IMR-90 (cell line): ENCODE results near the gene PRR33. TPM values are rescaled to one million over a fixed set of nuclear protein-coding genes. Genes with fewer than 3 reads are reported as not detected.

ENCODE experiments used
- ATAC-seq: fragments of 200-7000 bp; cut with Tn5 transposase; 2 replicates; pipeline ENCODE4 v1.9.1; 2020; ENCODE audit warnings: low read depth, mild to moderate bottlenecking, moderate library complexity
- BruUV-seq: library from RNA; stranded (reverse); fragments of 400-500 nt; replicated peaks from 2 replicates; lab custom pipeline; 2021; lab: Mats Ljungman, UMichigan
- CTCF ChIA-PET: fragments of 300-600 bp; formaldehyde crosslinking; extraction: SDS; loops from one replicate; lab custom pipeline; 2021; ENCODE audit warnings: antibody characterized with exemption; lab: Yijun Ruan, JAX
- POLR2A ChIA-PET: fragments of 300-600 bp; sonication (Branson Sonifier 250); formaldehyde crosslinking; loops from one replicate; lab custom pipeline; 2022; ENCODE audit warnings: antibody characterized with exemption; ENCODE audit not compliant: unreplicated experiment; lab: Charles Lee
- DNase-seq: peaks from one replicate; pipeline ENCODE4 v3.0.0; 2013
- H2AFZ ChIP-seq: replicated peaks from 2 replicates; pipeline ENCODE3; 2013; ENCODE audit warnings: low read length, mild to moderate bottlenecking; ENCODE audit not compliant: poor library complexity
- H2AK5ac ChIP-seq: 2 replicates; pipeline ENCODE4 v1.6.1; 2013; ENCODE audit warnings: low read depth, low read length, inconsistent platforms
- H2AK9ac ChIP-seq: replicated peaks from 2 replicates; pipeline ENCODE3; 2013; ENCODE audit warnings: mild to moderate bottlenecking, low read depth, low read length, moderate library complexity; ENCODE audit not compliant: poor library complexity
- H2BK120ac ChIP-seq: 2 replicates; pipeline ENCODE4 v1.6.1; 2013; ENCODE audit warnings: low read depth, low read length, inconsistent platforms
- H2BK15ac ChIP-seq: 3 replicates; pipeline ENCODE4 v1.6.1; 2013; ENCODE audit warnings: low read depth, low read length, inconsistent platforms
- H2BK20ac ChIP-seq: 2 replicates; pipeline ENCODE4 v1.6.1; 2013; ENCODE audit warnings: low read depth, mild to moderate bottlenecking, inconsistent platforms, low read length, moderate library complexity
- H2BK5ac ChIP-seq: 2 replicates; pipeline ENCODE4 v1.6.1; 2013; ENCODE audit warnings: mild to moderate bottlenecking, low read depth, low read length, inconsistent platforms; ENCODE audit not compliant: poor library complexity, severe bottlenecking
- H3K14ac ChIP-seq: replicated peaks from 2 replicates; pipeline ENCODE4 v1.6.1; 2013; ENCODE audit warnings: low read depth, low read length, inconsistent platforms
- H3K18ac ChIP-seq: 2 replicates; pipeline ENCODE4 v1.6.1; 2013; ENCODE audit warnings: low read depth, low read length, control low read depth
- H3K23ac ChIP-seq: 2 replicates; pipeline ENCODE4 v1.6.1; 2013; ENCODE audit warnings: low read depth, low read length, inconsistent platforms
- H3K27ac ChIP-seq: 2 replicates; pipeline ENCODE4 v1.5.1; 2013; ENCODE audit warnings: mild to moderate bottlenecking, control low read depth, low read length; ENCODE audit not compliant: insufficient read depth
- H3K27me3 ChIP-seq: 2 replicates; pipeline ENCODE4 v1.6.1; 2013; ENCODE audit warnings: low read length; ENCODE audit not compliant: control insufficient read depth, insufficient read depth
- H3K36me3 ChIP-seq: 2 replicates; pipeline ENCODE4 v1.6.1; 2013; ENCODE audit warnings: low read length, mixed read lengths; ENCODE audit not compliant: control insufficient read depth, insufficient read depth
- H3K4ac ChIP-seq: 2 replicates; pipeline ENCODE4 v1.6.1; 2013; ENCODE audit warnings: low read depth, low read length, inconsistent platforms
- H3K4me1 ChIP-seq: 2 replicates; pipeline ENCODE4 v1.6.1; 2013; ENCODE audit warnings: low read length, mixed read lengths; ENCODE audit not compliant: control insufficient read depth, insufficient read depth
- H3K4me2 ChIP-seq: 2 replicates; pipeline ENCODE4 v1.6.1; 2013; ENCODE audit warnings: low read depth, mild to moderate bottlenecking, control low read depth, low read length, moderate library complexity
- H3K4me3 ChIP-seq: 2 replicates; pipeline ENCODE4 v1.5.1; 2013; ENCODE audit warnings: low read depth, mild to moderate bottlenecking, control low read depth, low read length, moderate library complexity; ENCODE audit not compliant: insufficient read depth
- H3K56ac ChIP-seq: 2 replicates; pipeline ENCODE4 v1.6.1; 2013; ENCODE audit warnings: low read length, inconsistent platforms; ENCODE audit not compliant: insufficient read depth; ENCODE audit errors: extremely low read depth
- H3K79me1 ChIP-seq, 2 experiments: 2 replicates each; pipeline ENCODE4 v1.6.1; 2013; ENCODE audit warnings: low read length in 2 of 2, inconsistent platforms in 1 of 2, low read depth in 1 of 2
- H3K9ac ChIP-seq: 2 replicates; pipeline ENCODE4 v1.6.1; 2013; ENCODE audit warnings: low read depth, low read length, control low read depth
- H3K9me1 ChIP-seq: 2 replicates; pipeline ENCODE4 v1.6.1; 2013; ENCODE audit warnings: low read length, inconsistent platforms; ENCODE audit not compliant: insufficient read depth
- H3K9me3 ChIP-seq: 2 replicates; pipeline ENCODE4 v1.6.1; 2013; ENCODE audit warnings: low read length; ENCODE audit not compliant: control insufficient read depth, insufficient read depth
- H4K20me1 ChIP-seq: 2 replicates; pipeline ENCODE4 v1.6.1; 2013; ENCODE audit warnings: low read length, inconsistent platforms; ENCODE audit not compliant: insufficient read depth
- H4K5ac ChIP-seq: 2 replicates; pipeline ENCODE4 v1.6.1; 2013; ENCODE audit warnings: mild to moderate bottlenecking, low read depth, low read length, control low read depth
- H4K8ac ChIP-seq, 2 experiments: 2 replicates each; pipeline ENCODE4 v1.6.1; 2013; ENCODE audit warnings: low read depth in 2 of 2, low read length in 2 of 2, control low read depth in 1 of 2, inconsistent platforms in 1 of 2
- H4K91ac ChIP-seq: 2 replicates; pipeline ENCODE4 v1.6.1; 2013; ENCODE audit warnings: low read depth, low read length, inconsistent platforms; ENCODE audit not compliant: insufficient read depth
- CHD1 ChIP-seq: IDR thresholded peaks from 2 replicates; pipeline ENCODE4 v1.6.1; 2012; ENCODE audit warnings: low read depth, low read length, improper control_type of control experiment
- MXI1 ChIP-seq: IDR thresholded peaks from 2 replicates; pipeline ENCODE4 v1.6.1; 2012; ENCODE audit warnings: low read depth, mild to moderate bottlenecking, low read length, moderate library complexity, borderline replicate concordance
- NFE2L2 ChIP-seq: fragments of 150-350 bp; IDR thresholded peaks from 2 replicates; pipeline ENCODE4 v1.6.1; 2016; ENCODE audit warnings: low read depth, mild to moderate bottlenecking, low read length
- RCOR1 ChIP-seq: IDR thresholded peaks from 2 replicates; pipeline ENCODE4 v1.6.1; 2012; ENCODE audit warnings: mild to moderate bottlenecking, low read length, improper control_type of control experiment; ENCODE audit not compliant: insufficient replicate concordance
- WGBS, 2 experiments: methylation state at CpG; one replicate each; pipeline versions ENCODE4 v1.1.5 to v1.1.7; 2013; ENCODE audit warnings: missing lambda C conversion rate in 2 of 2; ENCODE audit not compliant: insufficient read length in 1 of 2; ENCODE audit errors: extremely low coverage in 2 of 2; 5-methylcytosine and 5-hydroxymethylcytosine counted together
- dilution Hi-C: fragments of 300-500 bp; cut with HindIII; formaldehyde crosslinking; loops from one replicate; pipeline ENCODE4 v1.14.3; 2018; ENCODE audit warnings: low sequenced_read_pairs; ENCODE audit not compliant: unreplicated experiment
- in situ Hi-C: fragments of 300-500 bp; cut with MboI; formaldehyde crosslinking; loops from 3 replicates; pipeline ENCODE4 v1.14.3; 2019; ENCODE audit warnings: low sequenced_read_pairs, inconsistent platforms, mixed read lengths
- intact Hi-C: fragments of 100-400 bp; cut with micrococcal nuclease; formaldehyde crosslinking; loops from 2 replicates; pipeline ENCODE4 v1.10.0; 2022
- polyA plus RNA-seq, 3 experiments: library from polyadenylated mRNA; depleted of rRNA; stranded (reverse); fragments of >200 nt; gene quantifications; 2 replicates each; pipeline ENCODE4 v1.2.3, GENCODE V29; 2012; ENCODE audit warnings: low replicate concordance in 1 of 3
- total RNA-seq: library from RNA; depleted of rRNA; stranded (reverse); fragments of >200 nt; gene quantifications from 2 replicates; pipeline ENCODE4 v1.2.3, GENCODE V29; 2012

The PRR33 gene
- total and polyA plus RNA-seq, 2 of the 4 experiments (the other 2 are of a cell fraction): not detected

GRCh38 chr11:1913271-1914060 lies 21.8 kb upstream of the PRR33 start:
- no peak for DNase-seq
- no peak overlapping the region for H3K27ac ChIP-seq
- no peak overlapping the region for H2BK120ac ChIP-seq
- intact Hi-C loops: no loop called here
- H3K23ac ChIP-seq: no peak overlapping the region
- dilution Hi-C loops: no loop called here
- TF ChIP-seq NFE2L2 (no peak), MXI1 (no peak), CHD1 (no peak), RCOR1 (no peak)
- BruUV-seq: no TSS peak
- H4K91ac ChIP-seq: no peak overlapping the region
- H2BK15ac ChIP-seq: no peak overlapping the region
- ATAC-seq: no peak
- H4K5ac ChIP-seq: no peak overlapping the region
- no peak overlapping the region for H3K14ac ChIP-seq
- H3K9me3 ChIP-seq: no peaks in the 10 kb centered on the region
- no peaks in the 10 kb centered on the region for H3K9me1 ChIP-seq
- H2AK5ac ChIP-seq: no peak overlapping the region
- no peaks in the 10 kb centered on the region for H3K4me1 ChIP-seq
- no peak overlapping the region for H3K4me3 ChIP-seq
- no peak overlapping the region for H2BK20ac ChIP-seq
- H3K18ac ChIP-seq: no peak overlapping the region
- WGBS, 2 experiments: 80% methylated on average over 8 of the region's 31 CpGs; no CpG with 5 or more reads in 1 of the 2 experiments
- no peak overlapping the region for H2AK9ac ChIP-seq
- H3K79me1 ChIP-seq: no peaks in the 10 kb centered on the region
- H3K36me3 ChIP-seq: no peaks in the 10 kb centered on the region
- H3K9ac ChIP-seq: no peak overlapping the region
- H4K20me1 ChIP-seq: no peaks in the 10 kb centered on the region; the same call in 1 of the 2 replicates
- ChIA-PET CTCF (interaction anchor here (0.7 kb wide), 1 partner anchor 31 kb away, joined by 5 read pairs; no protein-coding TSS in a partner anchor), POLR2A (no interaction called here)
- peaks cover 9% of the 10 kb centered on the region; the same call in 1 of the 2 replicates for H3K27me3 ChIP-seq
- no peak overlapping the region for H3K4ac ChIP-seq
- H2BK5ac ChIP-seq: no peak overlapping the region
- no peak overlapping the region for H4K8ac ChIP-seq
- in situ Hi-C loops: no loop called here
- H2AFZ ChIP-seq: no peak overlapping the region
- H3K56ac ChIP-seq: no peak overlapping the region
- no peak overlapping the region for H3K4me2 ChIP-seq
